H1 (cell line): ENCODE measurements around the gene IL1R1. TPM values are rescaled to one million over a fixed set of nuclear protein-coding genes. Genes with fewer than 3 reads are reported as not detected.

Source experiments
- CTCF ChIA-PET: fragments of 300-600 bp; sonication (Branson Sonifier 250); formaldehyde crosslinking; loops from one replicate; lab custom pipeline; 2021; ENCODE audit not compliant: partially characterized antibody; lab: Charles Lee
- POLR2A ChIA-PET: fragments of 300-600 bp; sonication (Branson Sonifier 250); formaldehyde crosslinking; loops from one replicate; lab custom pipeline; 2021; ENCODE audit warnings: inconsistent platforms; ENCODE audit not compliant: partially characterized antibody; lab: Charles Lee
- DNase-seq, 2 experiments: peaks; one replicate each; pipeline versions ENCODE4 v3.0.0 to v3.0.0-alpha.2; 2010 to 2022; ENCODE audit warnings: low spot score in 2 of 2, low read depth in 1 of 2, mixed read lengths in 1 of 2
- FAIRE-seq: peaks from 2 replicates; lab custom pipeline; 2011; peaks lifted over from hg19 to GRCh38; lab: Jason Lieb, UNC
- H2AFZ ChIP-seq: 2 replicates; pipeline ENCODE4 v1.8.1; 2012; ENCODE audit warnings: low read length, inconsistent platforms
- H2AK5ac ChIP-seq: 2 replicates; pipeline ENCODE4 v1.6.1; 2013; ENCODE audit warnings: low read depth, low read length
- H2BK120ac ChIP-seq: replicated peaks from 2 replicates; pipeline ENCODE3; 2013; ENCODE audit warnings: low read depth, low read length, inconsistent platforms
- H2BK12ac ChIP-seq: 2 replicates; pipeline ENCODE4 v1.6.1; 2013; ENCODE audit warnings: low read depth, low read length
- H2BK15ac ChIP-seq: 2 replicates; pipeline ENCODE4 v1.6.1; 2013; ENCODE audit warnings: low read length
- H2BK20ac ChIP-seq: 2 replicates; pipeline ENCODE4 v1.6.1; 2013; ENCODE audit warnings: low read length
- H2BK5ac ChIP-seq: 2 replicates; pipeline ENCODE4 v1.6.1; 2013; ENCODE audit warnings: low read depth, low read length
- H3K14ac ChIP-seq: 2 replicates; pipeline ENCODE4 v1.6.1; 2013; ENCODE audit warnings: inconsistent platforms; ENCODE audit not compliant: insufficient read length
- H3K18ac ChIP-seq: 2 replicates; pipeline ENCODE4 v1.6.1; 2013; ENCODE audit warnings: low read length; ENCODE audit errors: extremely low read depth
- H3K23ac ChIP-seq: 2 replicates; pipeline ENCODE4 v1.6.1; 2013; ENCODE audit warnings: inconsistent platforms; ENCODE audit not compliant: insufficient read length
- H3K23me2 ChIP-seq: 2 replicates; pipeline ENCODE4 v1.6.1; 2013; ENCODE audit warnings: low read depth, low read length
- H3K27ac ChIP-seq: 2 replicates; pipeline ENCODE4 v1.6.1; 2011; ENCODE audit warnings: low read depth, low read length, inconsistent platforms
- H3K27me3 ChIP-seq, 4 experiments: replicated peaks in 1 of 4; 1 replicate in 1 of 4; 2 replicates in 3 of 4; pipeline versions ENCODE4 v1.6.1 to v1.8.1; 2011 to 2013; ENCODE audit warnings: low read length in 3 of 4, mild to moderate bottlenecking in 3 of 4, inconsistent platforms in 2 of 4, mixed read lengths in 2 of 4, moderate library complexity in 1 of 4; ENCODE audit not compliant: control insufficient read depth in 3 of 4, insufficient read depth in 3 of 4; ENCODE audit errors: extremely low read depth in 1 of 4
- H3K36me3 ChIP-seq, 4 experiments: 2 replicates each; pipeline versions ENCODE4 v1.6.1 to v1.8.1; 2011 to 2013; ENCODE audit warnings: mild to moderate bottlenecking in 4 of 4, low read length in 3 of 4, moderate library complexity in 2 of 4, control low read depth in 1 of 4, inconsistent platforms in 1 of 4; ENCODE audit not compliant: insufficient read depth in 4 of 4, control insufficient read depth in 2 of 4
- H3K4ac ChIP-seq: replicated peaks from 2 replicates; pipeline ENCODE3; 2013; ENCODE audit warnings: low read length, low read depth, mixed read lengths, inconsistent platforms; ENCODE audit not compliant: insufficient read length
- H3K4me1 ChIP-seq, 4 experiments: replicated peaks in 1 of 4; 1 replicate in 1 of 4; 2 replicates in 3 of 4; pipeline versions ENCODE4 v1.6.1 to v1.8.1; 2011 to 2013; ENCODE audit warnings: low read length in 3 of 4, inconsistent platforms in 2 of 4, mixed read lengths in 1 of 4; ENCODE audit not compliant: insufficient read depth in 4 of 4, control insufficient read depth in 3 of 4
- H3K4me2 ChIP-seq, 2 experiments: 2 replicates each; pipeline versions ENCODE4 v1.6.1 to v1.8.1; 2011 to 2013; ENCODE audit warnings: low read depth in 2 of 2, low read length in 2 of 2, control low read depth in 1 of 2, inconsistent platforms in 1 of 2, mild to moderate bottlenecking in 1 of 2; ENCODE audit not compliant: insufficient read depth in 1 of 2
- H3K4me3 ChIP-seq, 4 experiments: fragments of 200-600, 300-600 bp in 1 of 4; sonication (generic), shearing (Covaris generic), sonication (Bioruptor Twin) in 1 of 4; 2 replicates each; pipeline versions ENCODE4 v1.5.1 to v1.8.1; 2011 to 2016; ENCODE audit warnings: low read length in 4 of 4, low read depth in 3 of 4, control low read depth in 2 of 4, inconsistent platforms in 2 of 4, mild to moderate bottlenecking in 2 of 4, mixed read lengths in 1 of 4, moderate library complexity in 1 of 4; ENCODE audit not compliant: insufficient read depth in 2 of 4; ENCODE audit errors: extremely low read depth in 1 of 4
- H3K56ac ChIP-seq: replicated peaks from 2 replicates; pipeline ENCODE3; 2013; ENCODE audit warnings: low read depth, mild to moderate bottlenecking, mixed read lengths, low read length, inconsistent platforms; ENCODE audit not compliant: insufficient read length
- H3K79me1 ChIP-seq: 2 replicates; pipeline ENCODE4 v1.6.1; 2013; ENCODE audit warnings: low read depth, low read length, control low read depth
- H3K79me2 ChIP-seq, 2 experiments: 2 replicates each; pipeline versions ENCODE4 v1.6.1 to v1.8.1; 2012 to 2013; ENCODE audit warnings: low read length in 2 of 2, mild to moderate bottlenecking in 2 of 2, inconsistent platforms in 1 of 2; ENCODE audit not compliant: insufficient read depth in 2 of 2, control insufficient read depth in 1 of 2
- H3K9ac ChIP-seq, 4 experiments: replicated peaks in 1 of 4; 1 replicate in 1 of 4; 2 replicates in 3 of 4; pipeline versions ENCODE4 v1.6.1 to v1.8.1; 2011 to 2013; ENCODE audit warnings: low read depth in 3 of 4, low read length in 3 of 4, control low read depth in 2 of 4, mild to moderate bottlenecking in 2 of 4, moderate library complexity in 2 of 4, inconsistent platforms in 1 of 4; ENCODE audit errors: extremely low read depth in 1 of 4
- H3K9me3 ChIP-seq, 2 experiments: 2 replicates each; pipeline versions ENCODE4 v1.6.1 to v1.8.1; 2012 to 2013; ENCODE audit warnings: mild to moderate bottlenecking in 2 of 2, moderate library complexity in 2 of 2, control low read depth in 1 of 2, inconsistent platforms in 1 of 2, low read depth in 1 of 2, low read length in 1 of 2, mixed read lengths in 1 of 2; ENCODE audit not compliant: insufficient read depth in 2 of 2
- H4K20me1 ChIP-seq, 2 experiments: replicated peaks in 1 of 2; 2 replicates each; pipeline versions ENCODE3 to v1.8.1; 2011 to 2013; ENCODE audit warnings: inconsistent platforms in 2 of 2, low read length in 2 of 2, mild to moderate bottlenecking in 1 of 2; ENCODE audit not compliant: insufficient read depth in 2 of 2, control insufficient read depth in 1 of 2
- H4K5ac ChIP-seq: 2 replicates; pipeline ENCODE4 v1.6.1; 2013; ENCODE audit warnings: low read length, low read depth, mixed read lengths, inconsistent platforms; ENCODE audit not compliant: insufficient read length
- H4K8ac ChIP-seq: 2 replicates; pipeline ENCODE4 v1.8.0; 2013; ENCODE audit warnings: mild to moderate bottlenecking, moderate library complexity, low read length, inconsistent platforms; ENCODE audit not compliant: insufficient read depth; ENCODE audit errors: extremely low read depth
- H4K91ac ChIP-seq: replicated peaks from 2 replicates; pipeline ENCODE3; 2013; ENCODE audit warnings: low read length, mixed read lengths, inconsistent platforms; ENCODE audit not compliant: insufficient read length
- CHD2 ChIP-seq: IDR thresholded peaks from 2 replicates; pipeline ENCODE4 v1.6.1; 2012; ENCODE audit warnings: low read length, improper control_type of control experiment
- RXRA ChIP-seq: IDR thresholded peaks from 2 replicates; pipeline ENCODE4 v1.6.1; 2011; ENCODE audit warnings: low read depth, mild to moderate bottlenecking, low read length, moderate library complexity; ENCODE audit not compliant: insufficient read depth
- WGBS, 2 experiments: shearing (Covaris generic) in 1 of 2; methylation state at CpG; one replicate each; pipeline versions ENCODE4 v1.1.6 to v1.1.7; 2013 to 2015; ENCODE audit warnings: low lambda C conversion rate in 2 of 2, mixed read lengths in 2 of 2, inconsistent platforms in 1 of 2, low coverage in 1 of 2, missing lambda C conversion rate in 1 of 2; ENCODE audit not compliant: insufficient replicate concordance in 2 of 2, insufficient coverage in 1 of 2, insufficient read length in 1 of 2; ENCODE audit errors: extremely low coverage in 1 of 2, missing lambda C conversion rate in 1 of 2; 5-methylcytosine and 5-hydroxymethylcytosine counted together
- polyA plus RNA-seq, 7 experiments: library from polyadenylated mRNA; depleted of rRNA in 3 of 7; stranded (reverse) in 5 of 7; unstranded in 2 of 7; fragments of >200 nt in 5 of 7; fragments of 200-250 nt in 2 of 7; gene quantifications; 1 replicate in 5 of 7; 2 replicates in 1 of 7; 4 replicates in 1 of 7; pipeline versions ENCODE4 v1.2.1 to v1.2.3, GENCODE V29; 2011 to 2013; ENCODE audit warnings: missing spikeins in 2 of 7, mixed read lengths in 2 of 7
- total RNA-seq: library from RNA; stranded (reverse); fragmentation: NEBNext Ultra II Directional; extraction: Animal tissue kit (Norgen Biotek cat#: 25700); gene quantifications from 2 replicates; pipeline ENCODE4 v1.2.1, GENCODE V29; 2021

Gene IL1R1
- total and polyA plus RNA-seq, 2 of the 8 experiments (the other 6 are each of a cell fraction or from before 2014, with no cell fraction given) = 0.34 to 0.47 TPM

DNA sequence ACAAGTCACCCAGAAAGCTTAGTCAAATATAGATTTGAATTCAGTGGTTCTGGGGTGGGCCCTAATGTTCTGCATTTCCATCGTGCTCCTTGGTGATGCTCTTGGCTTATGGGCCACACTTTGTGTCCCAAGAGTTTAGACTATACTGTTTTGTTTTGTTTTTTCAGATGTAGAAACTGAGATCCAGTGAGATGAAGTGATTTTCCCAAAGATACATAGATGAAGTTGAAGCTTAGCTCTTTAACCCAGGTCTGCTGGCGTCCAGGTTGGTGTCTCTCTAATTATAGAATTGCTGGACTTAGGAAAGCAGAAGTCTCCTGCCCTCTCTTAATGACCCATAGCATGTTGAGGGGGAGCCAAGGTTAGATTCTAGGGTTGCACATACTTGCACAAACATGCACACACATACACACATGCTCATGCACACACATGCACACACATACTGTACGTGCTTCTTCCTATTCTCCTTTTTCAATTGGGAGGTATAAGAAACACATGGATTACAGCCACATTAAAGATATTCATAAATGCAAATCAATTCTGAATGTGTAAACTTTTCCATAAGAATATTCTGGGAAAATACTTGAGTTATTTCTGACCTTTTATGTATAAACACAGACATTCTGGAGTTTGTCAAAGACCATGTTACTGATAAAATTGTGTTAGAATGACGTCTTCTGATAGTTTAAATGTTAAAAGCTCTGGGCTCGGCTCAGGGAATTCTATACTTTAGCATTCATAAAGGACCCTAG is 41.3 kb upstream of the IL1R1 start:
- CTCF ChIA-PET = interaction anchor here (1.3 kb wide), 1 partner anchor 65 kb away, joined by 4 read pairs; no protein-coding TSS in a partner anchor
- POLR2A ChIA-PET = no interaction called here
- no peak overlapping the region for H3K18ac ChIP-seq

More for the DNA sequence above, 41.3 kb upstream of the IL1R1 start:
- H2BK120ac ChIP-seq = no peak overlapping the region
- no peak for FAIRE-seq
- no peak overlapping the region for H2BK5ac ChIP-seq
- no peak overlapping the region for H2AK5ac ChIP-seq
- no peak overlapping the region for H4K8ac ChIP-seq
- H3K9me3 ChIP-seq = peaks cover 0 to 5% of the 10 kb centered on the region in 2 experiments; a peak in 1 of 4 replicates
- no peaks in the 10 kb centered on the region for H3K23me2 ChIP-seq
- no peak overlapping the region for H3K4ac ChIP-seq
- no peak overlapping the region for H3K4me2 ChIP-seq
- TF ChIP-seq RXRA = no peak
- TF ChIP-seq CHD2 = no peak
- TF ChIP-seq, all 59 proteins: peak for 0
- Histone ChIP-seq H2BK15ac (no peak overlapping the region), H4K5ac (no peak overlapping the region), H3K27me3 (no peaks in the 10 kb centered on the region), H3K4me3 (no peak overlapping the region), H3K9ac (no peak overlapping the region), H3K23ac (no peak overlapping the region), H3K4me1 (no peaks in the 10 kb centered on the region), H2BK12ac (no peak overlapping the region), H4K20me1 (no peaks in the 10 kb centered on the region), H3K79me2 (no peaks in the 10 kb centered on the region), H2BK20ac (no peak overlapping the region), H3K79me1 (no peaks in the 10 kb centered on the region), H3K27ac (no peak overlapping the region), H4K91ac (no peak overlapping the region), H2AFZ (no peak overlapping the region), H3K14ac (no peak overlapping the region), H3K56ac (no peak overlapping the region), H3K36me3 (no peaks in the 10 kb centered on the region)
- WGBS, 2 experiments = 88% methylated on average over 5 of the region's 5 CpGs; no CpG with 5 or more reads in 1 of the 2 experiments
- DNase-seq = no peak
